Subcutaneous adipose tissue (tissue), 4 donors: ENCODE results near the gene CTBP2. TPM values are rescaled to one million over a fixed set of nuclear protein-coding genes. Genes with fewer than 3 reads are reported as not detected.

ENCODE experiments used
- total RNA-seq, 4 donors: library from RNA; depleted of rRNA; stranded (reverse); fragments of >200 nt; gene quantifications; one replicate each; pipeline ENCODE4 v1.1.0, GENCODE V29; 2016
- TF ChIP-seq, protein P1 (sequence below): fragments of 450-650 bp; IDR thresholded peaks from one replicate; pipeline ENCODE4 v1.5.1; 2016; ENCODE audit warnings: low read depth, mild to moderate bottlenecking, control low read depth, antibody characterized with exemption, moderate library complexity

The CTBP2 gene
- total RNA-seq, 4 donors from 2014 or later, result 22.3 to 52.2 (median 42.5) TPM

- TF ChIP-seq, protein P1, sequence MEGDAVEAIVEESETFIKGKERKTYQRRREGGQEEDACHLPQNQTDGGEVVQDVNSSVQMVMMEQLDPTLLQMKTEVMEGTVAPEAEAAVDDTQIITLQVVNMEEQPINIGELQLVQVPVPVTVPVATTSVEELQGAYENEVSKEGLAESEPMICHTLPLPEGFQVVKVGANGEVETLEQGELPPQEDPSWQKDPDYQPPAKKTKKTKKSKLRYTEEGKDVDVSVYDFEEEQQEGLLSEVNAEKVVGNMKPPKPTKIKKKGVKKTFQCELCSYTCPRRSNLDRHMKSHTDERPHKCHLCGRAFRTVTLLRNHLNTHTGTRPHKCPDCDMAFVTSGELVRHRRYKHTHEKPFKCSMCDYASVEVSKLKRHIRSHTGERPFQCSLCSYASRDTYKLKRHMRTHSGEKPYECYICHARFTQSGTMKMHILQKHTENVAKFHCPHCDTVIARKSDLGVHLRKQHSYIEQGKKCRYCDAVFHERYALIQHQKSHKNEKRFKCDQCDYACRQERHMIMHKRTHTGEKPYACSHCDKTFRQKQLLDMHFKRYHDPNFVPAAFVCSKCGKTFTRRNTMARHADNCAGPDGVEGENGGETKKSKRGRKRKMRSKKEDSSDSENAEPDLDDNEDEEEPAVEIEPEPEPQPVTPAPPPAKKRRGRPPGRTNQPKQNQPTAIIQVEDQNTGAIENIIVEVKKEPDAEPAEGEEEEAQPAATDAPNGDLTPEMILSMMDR, result no peak
Measured at GRCh38 chr10:125017547-125018298, 142.6 kb downstream of the CTBP2 start.

GRCh38 chr10:125016611-125017202 lies 143.7 kb downstream of the CTBP2 start:
- TF ChIP-seq, protein P1, result no peak

GRCh38 chr10:125016123-125016522 lies 144.2 kb downstream of the CTBP2 start:
- TF ChIP-seq, protein P1, result no peak

GRCh38 chr10:125015356-125015944 lies 144.9 kb downstream of the CTBP2 start:
- TF ChIP-seq, protein P1, result no peak

DNA sequence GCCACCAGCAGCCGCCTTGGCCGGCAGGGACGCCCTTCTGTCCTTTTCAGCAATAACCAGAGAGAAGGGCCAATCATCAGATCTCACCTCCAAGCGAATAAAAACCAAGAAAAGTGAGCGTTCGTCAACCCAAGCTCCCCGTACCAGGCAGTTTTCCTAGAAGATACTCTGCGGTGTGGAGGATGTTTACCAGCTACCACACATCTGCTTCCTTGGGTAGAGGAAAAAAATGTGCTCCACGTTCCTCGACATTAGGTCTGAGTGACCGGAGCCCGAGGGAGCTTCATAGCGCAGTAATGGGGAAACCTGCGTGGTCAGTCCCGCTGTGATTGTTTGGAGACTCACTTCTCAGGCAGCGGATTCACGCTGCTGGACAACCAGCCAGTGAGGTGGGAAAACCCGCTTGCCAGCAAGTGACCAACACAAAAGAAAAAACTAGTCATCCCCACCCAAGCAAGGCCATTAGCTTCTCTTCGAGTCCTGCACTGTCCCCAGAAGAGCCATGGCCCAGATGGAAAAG lies 145.5 kb downstream of the CTBP2 start:
- TF ChIP-seq, protein P1, result no peak

- TF ChIP-seq, protein P1, result no peak
Measured at GRCh38 chr10:125014086-125014830, 146.1 kb downstream of the CTBP2 start.
